C4-2B (cell line): ENCODE results near the gene BMP7.

ENCODE experiments used
- H3K27ac ChIP-seq: fragments of 450-650 bp; 2 replicates; pipeline ENCODE4 v1.5.1; 2017
- ZFX ChIP-seq: fragments of 450-650 bp; IDR thresholded peaks from 2 replicates; pipeline ENCODE4 v1.6.1; 2017
- TF ChIP-seq, protein P1 (sequence below): fragments of 450-650 bp; conservative IDR thresholded peaks from 2 replicates; pipeline ENCODE4 v1.5.1; 2017; ENCODE audit warnings: mild to moderate bottlenecking

The BMP7 gene

DNA sequence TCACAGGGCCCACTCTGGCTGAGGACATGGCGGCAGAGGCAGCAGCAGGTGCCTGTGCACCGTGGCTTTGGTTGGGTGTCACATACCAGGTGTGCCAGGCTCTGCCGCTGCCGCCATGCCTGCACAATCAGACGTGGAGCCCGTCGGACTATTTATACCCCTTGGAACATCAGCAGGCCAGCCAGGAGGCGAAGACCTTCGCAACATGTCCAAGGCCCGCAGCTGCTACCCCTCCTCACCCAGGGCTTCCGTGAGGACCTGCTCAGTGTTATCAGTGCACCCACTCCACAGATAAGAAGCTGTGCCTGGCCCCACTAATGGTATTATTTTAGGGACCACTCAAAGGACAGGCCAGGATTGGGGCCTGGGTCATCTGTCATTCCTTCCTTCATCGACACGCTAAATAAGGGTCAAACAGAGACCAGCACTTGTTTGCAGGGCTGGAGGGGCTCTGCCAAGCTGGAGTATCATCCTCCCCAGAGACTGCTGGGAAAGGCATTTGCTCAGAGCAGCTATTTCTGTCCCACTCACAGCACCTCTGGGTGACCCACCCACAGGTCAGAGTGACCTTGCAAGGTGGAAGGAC is 109.2 kb downstream of the BMP7 start:
- H3K27ac ChIP-seq = no peak overlapping the region
- TF ChIP-seq, protein P1, sequence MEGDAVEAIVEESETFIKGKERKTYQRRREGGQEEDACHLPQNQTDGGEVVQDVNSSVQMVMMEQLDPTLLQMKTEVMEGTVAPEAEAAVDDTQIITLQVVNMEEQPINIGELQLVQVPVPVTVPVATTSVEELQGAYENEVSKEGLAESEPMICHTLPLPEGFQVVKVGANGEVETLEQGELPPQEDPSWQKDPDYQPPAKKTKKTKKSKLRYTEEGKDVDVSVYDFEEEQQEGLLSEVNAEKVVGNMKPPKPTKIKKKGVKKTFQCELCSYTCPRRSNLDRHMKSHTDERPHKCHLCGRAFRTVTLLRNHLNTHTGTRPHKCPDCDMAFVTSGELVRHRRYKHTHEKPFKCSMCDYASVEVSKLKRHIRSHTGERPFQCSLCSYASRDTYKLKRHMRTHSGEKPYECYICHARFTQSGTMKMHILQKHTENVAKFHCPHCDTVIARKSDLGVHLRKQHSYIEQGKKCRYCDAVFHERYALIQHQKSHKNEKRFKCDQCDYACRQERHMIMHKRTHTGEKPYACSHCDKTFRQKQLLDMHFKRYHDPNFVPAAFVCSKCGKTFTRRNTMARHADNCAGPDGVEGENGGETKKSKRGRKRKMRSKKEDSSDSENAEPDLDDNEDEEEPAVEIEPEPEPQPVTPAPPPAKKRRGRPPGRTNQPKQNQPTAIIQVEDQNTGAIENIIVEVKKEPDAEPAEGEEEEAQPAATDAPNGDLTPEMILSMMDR = no peak
- no peak for TF ChIP-seq ZFX

DNA sequence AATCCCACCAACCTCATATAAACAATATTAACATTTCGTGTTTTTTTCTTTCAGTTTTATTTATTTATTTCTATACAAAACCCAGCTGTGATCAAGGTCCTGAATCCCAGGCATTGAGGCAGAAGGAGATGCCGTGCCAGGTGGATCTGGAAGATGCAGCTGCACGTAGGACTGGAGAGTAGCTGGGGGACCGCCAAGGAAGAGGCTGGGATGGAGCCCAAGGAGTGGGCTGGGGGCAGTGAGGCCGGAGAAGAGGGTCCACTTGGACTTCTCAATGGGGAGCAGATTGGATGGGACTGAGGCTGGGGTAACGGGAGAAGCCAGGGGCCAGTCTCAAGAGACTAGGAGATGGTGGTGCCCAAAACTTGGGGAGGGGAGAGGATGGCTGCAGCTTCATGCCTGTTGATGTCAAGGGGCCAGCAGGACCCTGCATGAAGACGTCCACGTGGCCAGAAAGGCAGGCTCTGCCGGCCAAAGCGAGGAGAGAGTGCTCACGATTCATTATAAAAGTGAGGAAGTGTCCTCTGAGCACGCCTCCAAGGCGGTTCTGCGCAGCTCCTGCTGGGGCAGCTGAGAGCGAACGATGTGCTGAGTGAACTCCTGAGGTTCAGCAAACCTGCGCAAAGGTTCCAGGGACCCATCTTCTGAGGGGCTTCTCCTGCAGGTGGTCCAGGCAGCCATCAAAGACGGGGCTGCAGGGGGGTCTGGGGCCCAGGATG is 110.3 kb downstream of the BMP7 start:
- no peak for TF ChIP-seq ZFX
- TF ChIP-seq, protein P1 = no peak
- no peak overlapping the region for H3K27ac ChIP-seq

DNA sequence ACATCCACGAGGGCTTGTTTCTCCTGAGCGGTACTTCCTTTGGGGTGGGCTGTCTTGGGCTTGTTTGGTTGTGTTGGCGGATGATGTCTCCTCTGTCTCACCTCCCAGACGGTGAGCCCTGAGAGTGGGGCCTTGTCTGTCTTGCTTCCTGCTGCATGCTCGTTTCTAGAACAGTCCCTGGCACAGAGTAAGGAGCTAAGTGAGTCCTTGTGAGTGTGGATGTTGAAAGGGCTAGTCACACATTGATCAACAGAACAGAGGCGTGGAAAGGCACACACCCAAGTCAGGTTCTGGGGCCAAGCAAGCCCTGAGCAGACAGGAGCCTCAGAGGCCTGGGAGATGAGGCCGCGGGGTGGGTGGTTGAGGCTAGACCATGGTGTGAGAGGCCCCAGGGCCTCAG is 111.0 kb downstream of the BMP7 start:
- H3K27ac ChIP-seq = no peak overlapping the region
- no peak for TF ChIP-seq ZFX
- TF ChIP-seq, protein P1 = no peak

DNA sequence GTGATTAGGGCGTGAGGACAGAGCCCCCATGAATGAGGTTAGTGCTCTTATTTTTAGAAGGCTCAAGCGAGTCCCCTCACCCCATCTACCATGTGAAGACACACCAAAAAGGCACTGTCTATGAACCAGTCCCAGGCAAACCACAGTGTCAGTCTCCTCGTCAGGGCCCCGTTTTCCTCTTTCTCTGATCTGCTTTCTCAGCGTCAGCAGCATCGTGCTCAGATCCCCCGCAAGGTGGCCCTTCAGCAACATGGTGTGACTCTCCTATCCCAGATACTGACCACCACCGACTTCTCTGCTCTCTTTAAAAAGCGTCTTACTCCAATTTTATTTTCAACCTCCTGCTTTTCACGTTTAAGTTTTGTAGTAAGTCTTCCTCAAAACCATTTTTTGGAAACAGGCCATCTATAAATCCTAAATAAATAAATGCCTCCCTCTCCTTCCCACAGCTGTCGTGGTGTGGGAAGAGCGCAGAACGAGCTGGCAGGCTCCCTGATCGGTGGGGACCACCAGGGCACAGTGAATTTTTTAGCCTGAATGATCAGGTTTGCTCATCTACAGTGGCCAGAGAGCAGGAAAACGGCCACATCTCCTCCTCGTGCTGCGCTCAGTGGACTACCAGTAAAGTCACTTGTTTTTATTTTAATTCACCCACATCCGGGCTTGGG is 113.1 kb downstream of the BMP7 start:
- no peak for TF ChIP-seq ZFX
- TF ChIP-seq, protein P1 = no peak

DNA sequence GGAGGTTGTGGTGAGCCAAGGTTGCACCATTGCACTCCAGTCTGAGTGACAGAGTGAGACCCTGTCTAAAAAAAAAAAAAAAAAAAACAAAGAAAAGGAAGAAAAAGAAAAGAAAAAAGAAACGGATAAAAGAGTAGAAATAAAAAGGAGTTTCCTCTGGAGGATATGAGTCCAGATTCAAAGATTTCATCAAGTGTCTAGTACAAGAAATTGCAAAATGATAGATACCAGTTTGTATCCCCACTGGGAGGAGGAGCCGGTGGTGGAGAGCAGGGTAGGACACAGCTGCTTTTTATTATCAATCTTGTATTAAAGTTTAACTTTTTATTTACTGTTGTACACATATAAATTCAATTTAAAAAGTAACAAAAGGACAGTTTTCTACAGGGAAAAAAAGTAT is 113.9 kb downstream of the BMP7 start:
- TF ChIP-seq ZFX = no peak
- TF ChIP-seq, protein P1 = no peak
- H3K27ac ChIP-seq = no peak overlapping the region

More for the DNA sequence above, 113.1 kb downstream of the BMP7 start:
- H3K27ac ChIP-seq = no peak overlapping the region

DNA sequence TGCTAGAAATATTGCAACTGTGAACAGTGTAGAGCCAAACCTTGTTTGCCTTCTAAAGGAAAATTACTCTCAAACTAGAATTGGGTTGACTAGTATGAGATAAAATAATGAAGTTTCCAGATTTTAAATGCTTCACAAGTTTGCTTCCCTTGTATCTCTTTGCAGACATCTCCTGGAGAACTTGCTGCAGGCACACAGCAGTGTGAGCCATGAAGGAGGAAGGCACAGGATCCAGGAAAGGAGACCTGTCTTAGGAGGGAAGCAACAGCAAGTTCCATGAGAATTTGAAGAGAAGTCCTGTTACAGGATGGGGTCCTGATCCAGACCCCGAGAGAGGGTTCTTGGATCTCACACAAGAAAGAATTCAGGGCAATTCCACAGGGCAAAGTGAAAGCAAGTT is 115.9 kb downstream of the BMP7 start:
- no peak overlapping the region for H3K27ac ChIP-seq
- no peak for TF ChIP-seq ZFX
- TF ChIP-seq, protein P1 = no peak

DNA sequence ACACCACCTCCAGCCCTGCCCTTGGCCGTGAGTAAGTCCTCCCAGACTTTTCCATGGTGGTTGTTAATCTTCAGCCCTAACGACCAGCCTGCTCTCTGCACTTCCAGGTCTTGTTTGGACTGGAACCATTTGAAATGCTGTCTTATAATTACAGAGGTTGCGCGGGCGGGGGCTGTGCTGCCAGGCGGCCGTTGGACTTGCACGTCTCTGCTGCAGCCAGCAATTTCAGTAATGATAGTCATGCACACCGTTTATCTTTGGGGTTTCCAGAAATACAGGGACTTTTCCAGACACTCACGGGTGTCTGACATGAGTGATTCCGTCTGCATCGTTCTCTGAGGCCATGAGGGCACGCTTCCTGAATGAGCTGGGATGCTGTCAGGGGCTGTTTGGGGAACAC is 118.2 kb downstream of the BMP7 start:
- TF ChIP-seq, protein P1 = no peak
- TF ChIP-seq ZFX = no peak
- H3K27ac ChIP-seq = no peak overlapping the region
